Measurements from ENCODE around the gene DYSF.

- no peak for TF ChIP-seq GATA3 (IDR thresholded peaks at IDR 0.05; ENCODE audit: low read depth, low read length)
- TF ChIP-seq GATA2 (IDR thresholded peaks at IDR 0.05; ENCODE audit: low read depth, low read length) = no peak
Measured at GRCh38 chr2:71477231-71477691, 23.9 kb downstream of the DYSF start.

All from SH-SY5Y (cell line).